ENCODE measurements around the gene FAU.

The FAU gene

GRCh38 chr11:65072631-65072966, 49.3 kb downstream of the FAU start:
- no peak for DNase-seq

GRCh38 chr11:65071907-65072630, 49.9 kb downstream of the FAU start:
- no peak for DNase-seq

Data from NCI-H526 (cell line).